ENCODE results near the gene TATDN2.

DNA sequence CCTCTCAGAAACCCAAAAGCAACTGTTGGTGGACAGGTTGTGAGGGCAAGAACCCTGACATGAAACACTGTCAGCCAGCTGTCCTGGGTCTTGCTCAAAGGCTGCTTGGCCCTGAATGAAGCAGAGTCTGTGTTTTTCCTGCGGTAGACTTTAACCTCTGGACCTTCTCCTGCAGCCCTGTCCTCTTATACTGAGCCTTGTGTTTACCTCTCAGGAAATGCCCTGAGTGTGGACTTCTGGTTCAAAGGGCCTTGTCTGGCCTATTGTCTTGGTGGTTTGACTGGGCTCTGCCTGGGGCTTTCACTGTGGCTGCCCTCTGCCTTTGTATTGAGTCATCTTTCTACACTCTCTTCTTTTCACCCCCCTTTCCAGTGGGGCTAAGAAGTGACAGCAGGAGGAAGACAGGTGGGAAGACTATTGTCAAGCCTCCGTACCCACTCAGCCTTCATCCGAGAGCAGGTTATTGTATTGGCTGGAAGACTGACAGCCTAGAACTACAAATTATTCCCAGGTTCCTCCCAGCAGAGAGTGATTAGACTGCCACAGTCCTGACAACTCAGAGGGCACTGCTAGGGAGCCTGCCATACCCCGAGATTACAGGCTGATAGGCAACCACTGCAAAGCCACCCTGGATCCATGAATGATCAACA lies 69.2 kb downstream of the TATDN2 start:
- TF ChIP-seq POLR2A (IDR thresholded peaks at IDR 0.05; ENCODE audit: low read length), result no peak
- TF ChIP-seq GATA1 (IDR thresholded peaks at IDR 0.05; ENCODE audit: low read depth, low read length), result no peak
